Pons (tissue), 1 donor: Measurements from ENCODE around the gene FAM20C.
A peak's percentile ranks its signal among the peaks of the same experiment; 100 is the strongest.
"Not testable (repeated sequence)": the region's sequence is repeated elsewhere in the genome, so short reads cannot be mapped to it uniquely, and the experiment has no call there.

Experiments used
- DNase-seq: peaks from one replicate; pipeline ENCODE4 v3.0.0-alpha.2; 2016; ENCODE audit warnings: low spot score

Gene FAM20C

DNA sequence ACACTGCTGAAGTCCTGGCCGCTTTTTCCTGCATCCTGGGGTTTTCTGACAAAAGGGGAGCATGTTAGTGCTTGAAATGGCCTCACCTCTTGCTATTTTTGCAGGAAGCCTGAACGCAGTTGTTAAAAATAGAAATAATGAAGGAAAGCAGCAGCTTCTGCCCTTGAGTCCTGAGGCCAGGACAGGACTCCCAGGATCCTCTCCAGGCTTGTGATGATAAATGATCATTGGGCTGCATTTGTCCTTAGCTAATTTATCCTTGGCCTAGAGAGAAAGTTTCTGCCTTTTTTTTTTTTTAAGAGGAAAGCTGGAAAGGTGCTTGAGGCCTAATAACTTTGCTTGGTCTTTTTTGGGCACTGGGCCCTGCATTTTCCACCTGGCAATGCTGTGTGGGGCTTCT is 17.7 kb upstream of the FAM20C start:
- no peak for DNase-seq

DNA sequence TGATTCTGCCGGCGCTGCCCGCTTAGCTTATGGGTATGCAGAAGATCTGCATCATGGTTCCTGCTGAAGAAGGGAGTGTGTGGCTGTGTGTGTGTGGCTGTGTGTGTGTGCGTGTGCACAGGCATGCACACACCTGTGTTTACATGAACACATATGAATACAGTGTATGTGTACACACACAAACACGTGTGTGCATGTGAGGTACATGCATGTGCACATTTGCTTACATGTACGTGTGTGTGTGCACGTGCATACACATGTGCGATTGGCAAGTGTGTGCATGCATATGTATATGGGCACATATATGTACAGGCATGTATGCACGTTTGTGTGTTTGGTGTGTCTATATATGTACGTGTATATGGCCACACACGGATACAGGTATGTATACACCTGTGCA is 16.4 kb upstream of the FAM20C start:
- DNase-seq, result no peak

DNA sequence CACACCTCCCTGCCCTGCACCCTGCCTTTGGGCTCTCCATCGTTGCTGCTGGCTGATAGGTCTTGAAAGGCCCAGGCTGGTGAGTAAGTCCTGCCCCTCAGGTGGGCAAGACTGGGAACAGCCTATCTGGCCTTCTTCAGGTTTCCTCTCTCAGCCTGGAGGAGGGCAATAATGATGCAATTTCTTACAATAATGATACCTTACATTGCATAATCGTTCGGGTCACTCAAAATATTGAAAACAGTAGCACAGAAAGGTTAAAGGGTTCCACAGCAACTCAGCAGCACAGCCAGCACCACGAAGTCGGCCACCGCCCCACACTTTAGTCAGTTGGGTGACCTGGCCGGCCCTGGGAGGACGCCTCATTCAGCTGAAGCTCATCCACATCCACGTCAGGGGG is 16.0 kb upstream of the FAM20C start:
- DNase-seq, result no peak

DNA sequence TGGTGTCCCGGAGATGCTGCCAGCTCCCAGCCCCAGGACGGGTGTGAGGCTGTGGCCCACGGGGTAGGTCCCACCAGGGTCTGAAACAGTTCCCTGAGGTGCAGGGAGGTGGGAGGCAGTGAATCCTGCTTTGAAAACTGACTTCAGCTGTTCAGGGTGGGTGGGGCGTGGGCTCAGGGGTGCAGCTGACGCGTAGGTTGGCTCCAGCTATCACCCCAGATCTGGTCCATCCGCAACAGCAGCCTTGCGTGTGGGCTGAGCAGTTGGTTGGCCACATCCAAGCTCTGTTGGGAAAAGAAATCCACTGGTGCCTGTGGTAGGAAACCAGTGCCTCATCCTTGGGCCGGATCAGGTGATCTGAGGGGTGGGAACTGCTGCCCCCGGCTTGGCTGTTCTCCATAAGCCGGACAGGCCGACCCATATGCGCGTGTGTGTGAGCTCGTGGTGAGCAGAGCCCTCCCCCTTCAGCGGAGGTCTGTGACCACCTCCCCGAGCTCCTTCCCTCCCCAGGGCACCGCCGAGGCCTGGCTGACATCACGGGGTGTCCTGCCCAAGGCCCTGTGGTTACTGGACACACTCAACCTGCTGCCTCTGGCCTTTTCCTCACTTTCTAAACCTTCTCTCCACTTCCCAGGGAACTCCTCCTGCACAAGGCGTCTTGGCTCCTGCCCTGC is 15.4 kb upstream of the FAM20C start:
- DNase-seq, result no peak

DNA sequence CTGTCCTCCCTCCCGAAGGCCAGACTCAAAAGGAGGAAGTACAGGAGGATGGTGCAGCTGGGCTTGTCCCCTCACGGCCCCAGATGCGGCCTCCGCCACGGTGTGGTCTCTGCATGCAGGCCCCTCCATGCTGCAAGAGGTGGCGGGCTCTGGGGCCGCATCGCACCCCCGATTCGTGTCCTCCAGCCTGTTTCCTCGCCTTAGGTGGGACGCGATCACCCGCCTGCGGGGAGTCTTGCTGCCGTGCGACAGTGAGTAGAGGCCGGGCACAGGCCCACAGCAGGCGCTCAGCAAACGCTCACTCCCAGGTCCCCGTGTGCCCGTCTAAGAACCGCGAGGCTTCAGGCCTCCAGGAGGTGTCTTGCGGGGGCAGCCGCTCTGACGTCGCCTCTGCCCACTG is 13.9 kb upstream of the FAM20C start:
- DNase-seq, result no peak

DNA sequence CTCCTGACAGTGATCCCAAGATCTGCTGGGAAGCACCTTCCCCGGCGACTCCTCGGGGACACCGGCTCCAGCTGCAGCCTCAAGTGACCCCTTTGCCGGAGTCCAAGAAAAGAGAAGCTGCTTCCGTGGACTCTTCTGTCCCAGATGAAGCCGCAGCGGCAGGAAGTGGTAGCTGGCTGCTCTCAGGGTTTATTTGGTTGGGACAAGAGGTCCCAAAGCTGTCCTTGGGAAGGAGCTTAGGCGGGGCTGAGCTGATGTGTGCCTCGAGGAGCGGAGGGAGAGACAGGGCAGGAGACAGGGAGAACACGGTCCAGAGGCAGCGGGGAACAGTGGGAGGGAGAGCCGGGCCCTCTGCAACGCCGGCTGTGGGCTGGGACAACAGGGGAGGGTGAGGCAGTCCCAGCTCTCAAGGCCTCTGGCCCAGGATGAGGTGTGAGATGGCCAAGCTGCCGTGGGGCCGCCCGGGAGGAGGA is 13.1 kb upstream of the FAM20C start:
- DNase-seq, result no peak

DNA sequence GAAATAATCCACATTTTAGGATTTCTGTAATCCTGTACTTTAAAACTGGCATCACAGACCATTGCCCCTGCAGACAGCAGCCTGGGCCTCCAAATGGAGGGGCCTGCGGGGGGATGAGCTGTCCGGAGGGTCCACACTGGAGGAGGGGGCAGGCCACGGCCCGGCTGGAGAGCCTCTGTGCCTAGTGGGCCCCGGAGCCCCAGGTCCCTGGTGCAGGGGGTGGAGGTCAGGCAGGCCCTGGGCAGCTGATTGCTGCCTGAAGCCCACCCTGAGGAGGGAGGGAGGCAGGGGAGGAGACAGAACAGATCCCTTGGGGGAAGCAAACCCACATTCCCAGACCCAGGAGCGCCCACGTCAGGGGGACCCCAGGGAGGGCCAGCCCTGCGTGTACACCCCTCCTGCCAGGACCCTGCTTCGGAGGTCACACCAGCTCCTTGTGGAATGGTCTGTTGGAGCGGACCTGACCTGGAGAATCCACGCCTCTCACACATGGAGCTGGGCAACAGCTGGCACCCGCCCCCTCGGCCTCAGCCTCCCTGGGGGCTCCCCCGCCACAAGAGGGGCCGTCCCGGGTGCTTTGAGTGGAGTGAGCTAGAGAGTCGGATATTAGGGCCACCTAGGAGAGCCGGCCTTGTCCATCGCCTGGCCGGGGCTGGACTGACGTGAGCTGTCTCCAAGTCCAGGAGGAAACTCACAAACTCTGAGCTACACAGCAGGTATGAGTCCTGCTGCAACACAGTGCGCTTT is 12.2 kb upstream of the FAM20C start:
- no peak for DNase-seq

DNA sequence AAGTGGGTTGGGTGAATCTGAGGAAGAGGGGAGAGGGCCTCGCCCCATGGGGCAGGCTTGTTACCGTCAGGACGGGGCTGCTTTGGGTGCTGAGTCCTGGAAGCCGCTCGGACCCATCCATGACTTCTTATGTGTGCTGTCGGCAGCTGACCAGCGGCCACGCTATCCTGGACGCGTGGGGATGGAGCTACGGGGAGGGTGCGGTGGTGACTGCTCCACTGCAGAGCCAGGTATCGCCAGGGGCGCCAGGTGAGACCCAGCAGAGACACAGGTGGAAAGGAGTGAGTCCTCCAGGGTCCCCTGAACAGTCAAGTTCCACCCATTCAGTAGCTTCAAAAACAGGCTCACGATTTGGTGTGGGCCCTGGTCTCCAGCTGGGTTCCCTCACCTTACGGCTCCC is 10.6 kb upstream of the FAM20C start:
- no peak for DNase-seq

DNA sequence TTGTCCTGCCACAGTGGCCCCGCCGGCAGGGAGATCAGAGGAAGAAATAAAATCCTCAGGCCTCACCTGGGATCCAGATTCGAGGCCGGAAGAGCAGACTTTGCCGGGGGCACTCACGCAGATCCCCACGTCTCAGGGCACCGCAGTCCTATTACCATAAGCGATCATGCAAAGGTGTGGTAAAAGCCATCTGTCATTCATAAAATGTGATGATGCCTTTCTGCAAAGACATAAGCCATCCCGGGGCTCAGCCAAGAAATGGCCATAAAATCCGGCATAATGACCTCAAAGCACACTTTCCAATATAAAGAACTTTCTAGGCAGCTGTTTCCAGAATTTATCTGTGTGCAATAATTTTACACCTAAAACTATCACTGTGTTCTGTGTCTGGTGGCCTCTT is 9.9 kb upstream of the FAM20C start:
- DNase-seq, result not testable (repeated sequence)

DNA sequence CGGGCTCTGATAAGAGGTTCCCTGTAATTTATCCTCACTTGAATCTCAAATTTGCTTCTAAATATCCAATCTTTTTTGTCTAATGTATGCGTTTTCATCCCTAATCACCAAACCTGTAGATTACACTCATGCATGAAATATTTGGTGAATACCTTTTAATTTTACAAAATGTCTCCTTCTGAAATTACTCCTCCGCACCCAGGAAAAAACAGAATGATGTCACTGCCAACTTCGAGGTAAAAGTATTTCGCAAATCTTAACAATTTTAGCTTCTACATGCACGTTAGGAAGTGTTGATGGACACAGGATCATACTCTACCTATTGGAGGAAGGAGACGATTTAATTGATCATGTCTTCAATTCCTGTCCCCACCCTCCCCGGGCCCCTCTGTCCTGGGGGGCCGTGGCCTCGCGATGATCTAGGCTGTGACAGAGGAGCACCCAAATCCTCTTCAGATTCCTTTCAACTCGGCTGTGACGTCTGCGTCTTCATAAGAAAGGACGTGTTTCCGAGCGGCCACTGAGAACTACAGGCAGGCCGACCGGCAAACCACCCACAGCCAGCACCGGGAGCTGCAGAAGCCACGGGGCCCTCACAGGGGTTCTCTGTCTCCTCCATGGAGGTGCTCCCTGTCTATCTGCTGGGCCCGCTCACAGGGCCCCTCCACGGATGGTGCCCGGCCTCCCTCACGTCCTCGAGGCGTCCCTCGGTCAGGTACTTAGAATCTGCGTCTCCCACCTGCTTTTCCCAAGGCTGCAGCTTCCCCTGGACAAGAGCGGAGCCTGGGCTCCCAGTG is 8.7 kb upstream of the FAM20C start:
- no peak for DNase-seq

DNA sequence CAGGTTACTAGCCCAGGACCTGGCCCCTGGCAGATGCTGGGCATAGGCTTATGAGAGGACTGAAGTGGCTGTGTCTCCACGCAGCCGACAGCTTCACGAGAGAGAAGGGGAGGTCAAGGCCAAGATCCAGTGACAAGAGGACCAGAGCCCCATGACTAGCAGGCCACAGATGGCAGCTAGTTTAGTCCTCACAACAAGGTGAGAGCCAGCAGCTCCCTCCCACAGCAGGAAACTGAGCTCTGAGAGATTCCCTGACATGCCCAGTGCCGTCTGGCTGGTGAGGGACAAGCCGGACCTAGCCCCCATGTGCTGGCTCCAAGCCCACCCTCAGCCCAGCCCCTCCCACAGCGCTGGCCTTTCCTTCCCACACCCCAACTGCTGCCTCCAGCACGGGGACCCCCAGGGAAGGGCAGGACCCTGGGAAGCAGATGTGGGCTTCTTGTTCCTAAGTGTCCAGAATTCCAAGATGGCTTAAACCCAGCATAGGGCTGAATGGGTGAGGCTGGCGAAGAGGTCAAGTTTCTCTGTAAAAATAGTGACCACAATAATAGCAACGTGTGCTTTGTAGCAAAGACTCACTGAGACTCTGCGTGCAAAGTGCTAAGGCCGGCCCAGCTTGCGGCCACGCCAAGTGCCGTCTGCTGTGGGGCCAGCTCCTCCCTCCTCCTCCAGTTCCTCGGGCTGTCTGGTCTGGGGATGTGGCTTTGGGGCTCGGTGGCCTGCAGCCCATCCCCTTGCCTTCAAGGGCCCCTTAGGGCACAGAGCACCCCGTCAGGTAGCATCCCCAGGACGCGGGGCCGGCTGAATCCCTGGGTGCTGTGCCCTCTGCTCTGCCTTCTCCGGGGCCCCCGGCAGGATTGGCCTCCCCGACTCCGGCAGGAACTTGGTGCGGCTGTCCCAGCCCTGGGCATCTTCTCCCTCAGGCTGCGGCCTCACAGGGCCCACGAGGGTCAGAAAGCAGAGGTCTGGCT is 7.8 kb upstream of the FAM20C start:
- DNase-seq, result no peak

DNA sequence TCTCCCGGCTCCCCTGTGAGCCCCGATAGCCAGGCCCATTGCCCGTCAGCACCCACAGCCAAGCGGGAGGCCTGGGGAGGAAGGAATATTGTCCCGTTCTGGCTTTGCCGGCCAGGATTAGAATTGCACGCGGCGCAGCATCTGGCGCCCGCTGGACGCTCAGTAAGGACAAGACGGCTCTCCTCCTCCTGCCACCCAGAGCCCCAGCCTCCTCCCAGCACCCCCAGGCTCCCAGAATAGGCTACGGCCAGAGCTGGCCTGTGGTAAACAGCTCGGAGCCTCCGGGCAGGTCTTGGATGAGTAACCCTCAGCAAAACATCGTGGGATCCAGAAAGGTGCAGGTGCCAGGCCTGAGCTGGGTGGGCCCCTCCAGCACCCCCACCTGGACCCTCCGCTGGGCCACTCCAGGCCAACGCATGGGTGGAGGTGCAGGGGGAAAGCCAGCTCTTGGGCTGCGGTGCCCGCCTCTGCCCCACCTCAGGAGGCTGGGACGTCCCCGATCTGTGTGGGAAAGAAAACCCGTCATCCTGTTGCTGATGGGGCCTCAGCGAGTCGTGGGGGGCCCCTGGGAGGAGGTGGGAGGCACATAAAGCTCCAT is 5.8 kb upstream of the FAM20C start:
- no peak for DNase-seq

DNA sequence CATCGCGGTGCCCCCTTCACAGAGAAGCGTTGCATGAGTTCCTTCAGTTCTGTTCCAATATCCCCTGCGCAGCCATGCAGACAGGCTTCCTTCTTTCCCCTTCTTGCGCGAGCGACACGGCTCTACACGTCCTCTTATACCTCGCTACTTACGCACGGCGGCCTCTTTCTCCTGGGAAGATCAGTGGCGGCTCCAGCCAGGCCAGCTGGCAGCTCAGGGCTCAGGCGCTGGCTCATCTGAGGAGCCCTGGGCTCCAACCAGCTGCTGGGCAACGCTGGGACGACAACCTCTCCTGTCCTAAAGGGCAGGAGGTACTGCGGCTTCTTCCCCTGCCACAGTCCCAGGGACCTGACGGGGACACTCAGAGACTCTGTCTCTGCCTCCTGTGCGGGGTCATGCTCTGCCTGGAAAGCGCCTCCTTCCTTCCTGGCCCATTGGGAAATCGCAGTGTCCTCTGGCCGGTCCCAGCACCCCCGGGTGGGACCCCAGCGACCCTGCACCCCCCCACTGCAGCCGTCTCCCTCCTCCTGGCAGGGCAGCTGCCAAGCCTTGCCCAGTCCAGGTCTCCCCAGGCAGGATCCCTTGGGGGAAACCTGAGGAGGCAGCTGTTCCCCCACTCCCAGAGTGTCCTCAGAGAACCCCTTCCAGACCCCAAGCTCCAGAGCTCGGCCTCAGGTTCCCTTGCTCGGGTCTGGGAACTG is 5.0 kb upstream of the FAM20C start:
- DNase-seq, result no peak

DNA sequence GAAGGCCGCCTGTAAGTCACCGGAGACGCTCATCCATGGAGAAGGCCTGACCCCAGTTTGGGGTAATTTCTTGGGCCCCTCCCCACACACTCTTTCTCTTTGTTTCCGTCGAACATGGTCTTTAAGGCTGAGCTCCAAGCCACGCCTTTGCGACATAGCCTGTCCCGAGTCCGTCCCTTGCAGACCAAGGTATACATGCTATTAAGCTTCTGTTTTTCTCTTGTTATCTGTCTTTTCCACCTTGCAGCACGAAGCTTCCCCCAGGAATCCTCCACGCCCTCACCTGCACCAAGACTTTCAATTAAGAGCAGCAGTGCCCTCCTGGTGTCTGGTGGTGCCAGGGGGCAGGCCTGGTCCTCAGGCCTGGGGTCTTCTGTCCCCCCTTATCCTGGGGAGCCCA is 4.2 kb upstream of the FAM20C start:
- no peak for DNase-seq

DNA sequence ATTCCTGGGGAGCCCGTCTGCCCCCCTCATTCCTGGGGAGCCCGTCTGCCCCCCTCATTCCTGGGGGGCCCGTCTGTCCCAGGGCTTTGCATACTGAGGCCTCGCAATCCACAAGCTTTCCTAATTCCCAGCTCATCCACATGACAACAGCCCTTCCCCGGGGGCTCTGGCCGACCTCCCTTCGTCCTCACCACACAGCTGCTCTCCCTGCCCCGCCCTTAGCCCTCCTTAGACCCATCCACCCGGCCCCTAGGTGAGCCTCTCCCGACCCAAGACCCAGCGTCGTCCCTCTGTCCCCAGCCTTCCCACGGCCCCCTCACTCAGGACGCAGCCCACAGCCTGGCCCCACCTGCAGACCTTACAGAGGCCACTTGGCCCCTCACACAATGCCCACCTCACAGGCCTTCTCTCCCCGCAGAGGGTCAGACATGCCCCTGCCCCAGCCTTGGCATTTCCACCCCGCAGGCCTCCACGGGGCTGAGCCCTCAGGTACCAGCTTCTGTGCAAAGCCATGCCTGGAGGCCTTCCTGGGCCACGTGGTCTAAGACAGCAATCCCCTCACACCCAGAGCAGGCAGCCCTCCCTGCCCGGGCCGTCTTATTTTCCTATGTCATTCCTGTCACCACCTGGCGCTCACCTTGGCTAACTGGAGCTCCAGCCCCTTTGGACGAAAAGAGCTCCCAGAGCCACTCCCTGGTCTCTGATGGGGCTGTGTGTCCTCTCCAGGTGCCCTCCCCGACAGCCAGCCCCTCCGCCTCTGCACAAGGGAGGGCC is 3.5 kb upstream of the FAM20C start:
- DNase-seq, result no peak

DNA sequence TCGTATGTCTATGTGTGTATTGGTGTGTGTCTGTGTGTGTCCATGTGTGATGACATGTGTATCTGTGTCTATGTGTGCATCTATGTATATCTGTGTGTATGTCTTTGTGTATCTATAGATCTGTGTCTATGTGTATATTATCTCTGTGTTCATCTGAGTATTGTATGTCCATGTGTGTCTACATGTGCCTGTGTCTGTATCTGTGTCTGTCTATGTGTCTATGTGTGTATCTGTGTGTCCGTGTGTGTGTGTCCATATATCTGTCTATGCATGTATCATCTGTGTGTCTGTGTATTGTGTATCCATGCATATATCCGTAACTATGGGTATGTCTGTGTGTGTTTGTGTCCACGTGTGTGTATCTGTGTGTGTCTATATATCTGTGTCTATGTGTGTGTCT is 2.7 kb upstream of the FAM20C start:
- no peak for DNase-seq

DNA sequence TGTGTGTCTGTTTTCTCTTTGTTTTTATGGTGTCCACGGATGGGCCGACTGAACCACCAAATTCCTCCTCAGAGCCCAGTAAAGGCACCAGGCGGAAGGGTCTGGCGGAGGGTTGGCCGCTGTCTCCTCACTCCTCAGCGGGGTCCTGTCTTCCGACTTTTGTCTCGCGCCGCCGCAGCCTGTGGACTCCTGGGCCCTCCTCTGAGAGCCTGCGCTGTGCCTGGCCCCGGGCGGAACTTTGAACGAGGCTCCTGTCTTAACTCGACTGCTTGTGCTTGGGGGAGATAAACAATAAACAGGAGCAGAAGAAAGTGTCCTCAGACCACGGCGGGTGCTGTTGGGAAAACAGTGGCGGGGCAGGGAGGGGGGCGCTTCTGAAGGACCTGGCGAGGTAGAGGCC is 2.2 kb upstream of the FAM20C start:
- no peak for DNase-seq

DNA sequence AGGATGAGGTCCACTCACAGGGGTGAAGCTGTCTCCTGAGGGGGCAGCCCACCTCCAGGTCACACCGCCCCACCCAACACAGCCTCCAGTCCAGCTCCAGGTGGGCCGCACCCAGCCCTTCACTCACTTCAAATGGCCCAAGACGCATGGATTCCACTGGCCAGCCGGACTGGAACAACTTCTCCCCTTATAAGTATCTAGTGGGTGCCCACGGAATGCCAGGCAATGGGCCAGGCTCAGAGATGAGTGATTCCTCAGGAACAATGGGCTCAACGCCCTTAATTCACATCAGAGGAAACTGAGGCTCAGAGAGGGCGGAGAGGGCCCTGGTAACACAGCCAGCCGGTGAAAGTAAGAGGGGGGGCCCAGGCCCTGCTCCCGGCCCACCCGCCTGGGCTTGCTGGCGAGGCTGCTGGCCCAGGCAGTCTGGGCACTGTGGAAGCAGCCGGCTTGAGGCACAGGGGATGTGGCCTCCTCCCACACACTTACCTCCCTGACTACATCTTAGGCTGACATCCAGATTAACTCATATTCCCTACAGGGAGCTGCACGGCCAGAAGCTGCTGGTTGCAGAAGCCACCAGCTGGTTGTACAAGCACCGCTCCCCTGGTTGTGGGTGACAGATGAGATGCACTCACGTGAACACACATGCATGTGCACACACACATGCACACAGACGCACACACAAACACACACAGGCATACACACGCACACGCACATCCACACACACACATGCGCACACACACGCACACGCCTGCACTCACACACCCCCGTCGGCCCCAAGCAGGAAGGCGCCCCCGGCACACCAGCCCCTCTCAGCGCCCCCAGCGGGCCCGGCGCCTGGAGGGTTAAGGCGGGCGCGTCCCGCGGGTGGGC is 1.0 kb upstream of the FAM20C start:
- DNase-seq, result peak; percentile 48
